Embryonic facial prominence (tissue), 1 donor: ENCODE results near the gene LEMD1.
"Not testable (repeated sequence)": the region's sequence is repeated elsewhere in the genome, so short reads cannot be mapped to it uniquely, and the experiment has no call there.

Source experiments
- DNase-seq: peaks from one replicate; pipeline ENCODE4 v3.0.0-alpha.2; 2016; ENCODE audit errors: extremely low spot score

The LEMD1 gene

DNA sequence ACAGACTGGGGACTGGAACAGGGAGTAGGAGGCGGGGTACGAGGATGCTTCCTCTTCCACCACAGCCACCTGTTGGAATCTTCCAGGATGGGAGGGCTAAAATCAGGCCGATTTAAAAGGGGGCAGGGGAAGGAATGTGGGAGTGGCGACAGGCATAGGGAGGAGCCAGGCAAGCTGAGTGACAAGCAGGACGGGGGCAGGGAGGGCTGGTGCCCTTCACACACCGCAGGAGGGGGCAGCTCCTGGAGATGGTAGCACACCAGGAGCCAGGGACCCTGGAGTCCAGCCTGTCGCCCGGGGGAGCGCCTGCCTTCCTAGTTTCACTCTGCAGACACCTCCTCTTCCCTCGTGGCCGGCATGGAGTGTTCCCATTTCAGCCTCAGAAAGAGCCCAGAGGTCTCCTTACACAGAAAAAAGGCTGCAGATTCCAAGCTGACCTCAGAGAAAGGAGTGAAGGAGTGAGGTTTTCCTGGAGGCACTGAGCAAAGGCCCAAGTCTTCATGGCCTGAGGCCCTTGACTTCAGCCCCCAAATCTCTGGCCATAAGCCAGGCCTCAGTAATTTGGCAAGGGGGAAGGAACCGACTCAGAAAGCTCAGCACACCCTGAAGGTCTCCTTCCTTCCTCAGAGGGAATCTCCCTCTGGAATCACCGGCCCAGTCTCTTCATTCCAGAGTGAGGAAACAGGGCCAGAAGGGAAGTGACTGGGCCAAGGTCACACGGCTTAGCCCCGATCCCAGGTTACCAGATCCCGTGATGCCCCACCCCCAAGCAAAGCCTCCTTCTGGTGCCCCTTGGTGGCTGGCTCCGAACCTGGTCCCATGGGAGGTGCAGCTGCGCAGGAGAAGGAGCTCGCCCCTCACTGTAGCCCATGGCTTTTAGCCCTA lies 25.8 kb upstream of the LEMD1 start:
- DNase-seq, result no peak

DNA sequence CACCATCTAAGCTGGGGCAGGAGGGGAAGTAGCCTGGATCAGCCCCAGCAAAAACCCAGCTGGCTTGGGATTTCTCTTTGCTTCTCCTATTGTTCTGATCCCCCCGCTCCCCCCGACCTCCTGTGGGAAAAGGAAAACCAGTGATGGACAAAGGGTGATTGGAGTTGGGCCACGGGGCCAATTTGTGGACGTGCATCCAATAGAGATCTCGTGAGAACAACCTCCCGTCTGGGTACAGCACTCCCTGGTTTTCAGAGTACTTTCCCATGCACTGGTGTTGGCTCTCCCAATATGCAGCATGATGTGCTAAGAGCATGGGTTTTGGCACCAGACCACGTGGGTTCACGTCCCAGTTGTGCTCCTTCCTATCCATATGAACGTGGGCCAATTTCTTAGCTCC lies 25.0 kb upstream of the LEMD1 start:
- DNase-seq, result no peak

DNA sequence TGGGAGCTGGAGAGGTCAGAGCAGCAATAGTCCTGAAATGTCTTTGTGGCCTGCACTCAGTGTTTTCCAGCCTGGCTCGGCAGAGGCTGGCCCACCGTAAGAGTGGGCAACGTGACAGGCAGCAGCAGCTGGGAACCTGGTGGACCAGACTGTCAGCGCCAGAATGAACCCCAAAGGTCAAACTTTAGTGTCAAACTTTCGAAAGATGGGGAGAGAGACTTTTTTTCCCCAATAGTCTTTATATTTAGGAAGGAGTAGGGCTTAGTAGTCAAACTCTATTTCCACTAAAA lies 23.7 kb upstream of the LEMD1 start:
- no peak for DNase-seq

DNA sequence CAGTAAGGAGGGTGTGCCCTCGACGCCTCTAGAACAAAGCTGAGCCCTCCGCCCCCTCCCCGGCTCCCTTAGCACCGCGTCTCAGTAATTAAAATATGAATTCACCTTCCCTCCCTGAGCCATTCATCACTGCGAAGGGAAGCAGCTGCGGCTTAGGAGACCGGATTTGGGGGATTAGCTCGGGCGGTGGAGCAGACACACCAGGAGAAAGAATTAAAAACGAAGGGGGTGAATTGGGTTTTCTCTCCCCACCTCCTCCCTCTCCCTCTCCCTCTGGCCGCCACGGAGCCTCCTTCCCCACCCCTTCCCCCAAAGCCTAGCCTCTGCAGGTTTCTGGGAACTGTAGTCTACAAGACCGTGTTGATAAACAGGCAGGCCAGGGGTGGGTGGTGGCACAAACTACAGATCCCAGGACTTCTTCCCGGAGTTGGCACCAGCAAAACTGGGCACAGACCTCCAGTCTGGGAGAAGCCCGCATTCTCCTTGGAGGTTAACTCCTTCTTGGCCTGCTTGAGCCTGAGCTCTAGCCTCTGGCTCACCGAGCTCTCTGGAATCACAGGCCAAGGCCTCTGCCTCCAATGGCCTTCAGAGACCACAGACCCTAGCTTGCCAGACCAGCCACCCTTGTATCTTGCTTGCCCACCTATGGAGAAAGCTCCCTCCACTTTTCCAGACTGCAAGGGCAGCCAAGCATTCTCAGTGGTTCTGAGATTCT lies 23.2 kb upstream of the LEMD1 start:
- DNase-seq, result peak; percentile 49

DNA sequence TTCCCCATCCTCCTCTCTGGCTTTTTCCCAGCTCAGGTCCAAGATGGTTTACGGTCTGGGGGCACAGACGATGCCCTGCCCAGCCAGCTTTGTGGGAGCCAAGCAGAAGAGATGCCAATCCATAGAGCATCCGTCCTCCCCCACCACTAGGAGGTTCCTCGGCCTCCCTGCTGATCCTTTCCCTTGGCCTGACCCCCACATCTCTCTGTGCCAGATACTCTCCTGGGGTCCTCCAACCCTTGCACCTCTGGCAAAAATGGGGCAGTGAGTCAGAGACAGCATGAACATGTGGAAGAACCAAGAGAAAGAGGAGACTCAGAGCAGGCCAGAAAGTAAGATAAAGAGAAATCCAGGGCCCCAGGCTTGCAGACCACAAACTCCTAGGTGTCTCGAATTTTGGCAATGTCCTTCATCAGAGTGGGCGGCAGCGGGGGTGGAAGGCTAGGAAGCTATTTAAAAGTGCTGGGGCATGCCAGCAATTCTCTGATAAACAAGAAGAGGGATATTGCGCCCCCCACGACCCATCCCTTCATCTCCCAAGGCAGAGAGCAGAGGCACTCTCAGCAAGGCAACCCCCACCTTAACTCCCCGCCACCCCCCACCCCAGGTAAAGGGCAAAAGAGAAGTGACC lies 22.6 kb upstream of the LEMD1 start:
- no peak for DNase-seq

DNA sequence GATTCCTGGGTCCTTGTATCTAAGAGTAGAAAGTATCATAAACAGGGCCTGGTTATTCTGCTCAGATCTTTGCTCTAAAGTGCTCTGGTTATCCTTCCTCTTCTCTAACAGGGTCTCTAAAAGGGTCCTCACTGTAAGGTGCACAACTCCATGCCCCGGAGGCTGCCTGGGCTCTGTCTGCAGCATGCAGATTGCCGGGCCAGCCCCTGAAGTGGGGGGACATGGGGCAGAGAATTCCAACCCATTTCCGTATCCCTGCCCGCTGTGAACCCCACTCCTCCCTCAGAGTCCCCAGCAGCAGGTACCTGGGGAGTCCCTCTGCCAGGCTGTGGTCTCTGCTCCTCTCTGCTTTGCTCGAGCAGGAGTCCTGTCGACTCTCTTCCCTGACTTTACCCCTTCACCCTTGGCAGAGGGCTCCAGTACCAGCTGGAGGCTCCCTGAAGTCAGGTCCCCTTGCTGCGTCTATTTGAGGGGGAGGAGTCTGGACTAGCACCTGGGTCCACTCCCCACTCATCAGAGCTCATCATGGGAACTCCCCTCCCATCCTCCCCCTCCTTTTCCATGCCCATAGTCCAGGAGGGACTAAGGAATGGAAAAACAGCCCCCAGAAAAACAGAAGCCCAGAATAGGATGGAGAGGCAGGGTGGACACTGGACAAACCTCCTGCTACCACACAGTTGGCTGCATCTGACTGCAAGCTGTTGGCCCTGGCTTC lies 21.9 kb upstream of the LEMD1 start:
- DNase-seq, result no peak

DNA sequence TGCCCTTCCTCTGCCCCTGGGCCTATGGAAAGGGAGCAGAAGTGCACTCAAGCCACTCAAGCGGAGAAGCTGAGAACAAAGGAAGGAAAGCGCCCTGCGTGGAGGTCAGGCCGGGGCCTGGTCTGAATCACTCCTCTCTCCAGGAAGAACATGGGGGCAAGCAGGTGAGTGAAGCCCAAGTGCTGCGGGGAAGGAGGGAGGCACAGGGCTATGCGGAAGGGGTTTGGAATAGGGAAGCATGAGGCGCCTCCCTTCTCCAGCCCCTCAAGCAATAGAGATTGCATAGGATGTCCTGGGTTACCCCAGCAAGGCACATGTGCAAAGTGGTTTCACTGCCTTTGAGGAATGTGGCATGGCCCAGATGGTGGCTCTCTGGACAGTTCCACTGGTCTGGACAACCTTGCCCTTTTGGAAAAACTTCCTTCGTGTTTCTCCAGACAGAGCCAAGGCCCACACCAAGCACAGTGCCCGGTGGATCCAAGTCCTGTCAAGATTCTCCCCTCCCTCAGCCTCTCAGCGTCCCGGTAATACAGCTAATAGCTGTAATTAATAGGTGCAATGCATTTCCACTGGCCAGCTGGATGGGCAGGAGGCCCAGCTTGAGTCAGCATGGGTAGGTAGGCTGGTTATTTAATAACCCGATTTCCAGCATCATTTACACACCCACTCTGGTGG lies 20.3 kb upstream of the LEMD1 start:
- no peak for DNase-seq

DNA sequence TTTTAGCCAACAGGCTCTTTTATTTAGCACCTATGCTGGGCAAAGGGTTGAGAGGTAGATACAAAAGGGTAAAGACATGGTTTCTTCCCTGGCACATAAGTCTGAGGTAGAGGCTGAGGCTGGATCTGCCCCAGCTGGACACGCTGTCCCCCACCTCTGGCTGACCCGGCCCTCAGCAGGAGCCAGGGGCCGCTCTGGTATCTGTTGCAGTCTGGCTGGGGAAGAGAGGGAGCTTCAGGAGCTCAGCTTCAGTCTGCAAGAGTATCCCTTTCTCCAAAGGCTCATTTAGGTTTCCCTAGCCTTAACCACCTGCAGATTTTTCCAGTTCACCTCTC lies 19.8 kb upstream of the LEMD1 start:
- no peak for DNase-seq

DNA sequence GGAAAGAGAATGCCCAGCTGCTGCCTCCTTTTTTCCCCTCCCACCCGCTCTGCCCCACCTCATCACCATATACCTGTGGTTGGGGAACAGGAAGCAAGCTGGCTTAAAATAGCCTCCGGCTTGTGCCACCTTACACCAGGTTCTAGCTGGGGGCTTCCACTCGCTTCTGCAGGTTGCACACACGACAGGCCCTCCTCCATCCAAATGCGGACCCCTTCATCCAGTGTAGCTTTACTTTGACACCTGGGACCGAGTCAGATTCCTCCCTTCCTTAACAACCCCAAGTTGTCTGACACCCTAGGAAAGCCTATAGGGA lies 19.4 kb upstream of the LEMD1 start:
- DNase-seq, result no peak

DNA sequence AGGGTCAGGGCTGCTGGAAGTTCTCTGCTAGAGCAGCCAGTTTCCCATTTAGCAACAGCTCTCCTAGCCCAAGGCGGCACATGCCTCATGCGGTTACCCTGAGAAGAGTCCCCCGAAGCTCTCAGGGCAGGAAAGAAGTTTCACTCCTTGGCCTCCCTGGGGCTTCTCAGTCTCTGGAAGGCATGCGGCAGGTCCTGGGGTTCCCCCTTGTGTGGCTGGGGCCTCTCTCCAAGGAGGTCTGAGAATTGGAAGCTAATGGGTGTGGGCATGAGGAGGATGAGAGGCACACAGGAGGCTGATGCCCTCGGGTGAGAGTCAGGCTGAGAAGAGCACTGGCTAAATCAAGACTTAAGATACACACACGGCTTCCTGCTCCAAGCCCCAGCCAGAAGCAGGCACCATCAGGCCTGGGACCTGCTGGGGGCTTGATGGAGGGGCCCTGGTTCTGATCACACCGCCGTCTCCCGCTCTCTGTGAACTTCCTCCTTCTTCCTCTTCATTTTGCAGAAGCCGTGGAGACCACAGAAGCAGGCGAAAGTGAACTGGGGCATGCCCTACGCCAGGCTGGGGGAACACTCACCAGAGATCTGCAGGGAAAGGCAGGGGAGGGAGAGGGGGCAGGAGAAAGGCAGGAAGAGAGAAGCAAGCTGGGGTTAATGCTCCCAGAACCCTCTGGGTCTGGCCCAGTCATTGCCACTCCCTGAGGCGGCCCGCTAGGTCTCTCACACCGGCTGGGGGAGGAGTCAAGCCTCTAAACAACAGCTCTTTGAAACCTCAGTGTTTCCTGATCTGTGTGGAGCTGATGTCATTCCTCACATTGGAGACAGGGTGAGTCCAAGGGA lies 18.8 kb upstream of the LEMD1 start:
- DNase-seq, result peak; percentile 13

DNA sequence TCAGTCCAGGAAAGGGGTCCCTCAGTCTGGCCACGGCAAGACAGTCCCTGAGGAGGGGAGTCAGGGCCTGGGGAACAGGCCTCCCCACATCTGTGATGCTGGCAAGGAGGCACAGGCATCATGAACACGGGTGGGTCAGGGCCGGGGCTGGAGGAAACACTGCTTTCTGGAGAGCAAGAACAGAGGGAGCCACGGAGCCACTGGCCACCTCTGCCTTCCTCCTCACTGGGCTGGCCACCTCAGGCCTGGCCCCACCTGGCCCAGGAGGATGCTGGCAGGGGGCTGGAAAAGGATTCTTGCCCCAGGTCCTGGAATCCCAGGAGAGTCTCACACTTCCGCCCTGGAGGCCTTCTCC lies 18.2 kb upstream of the LEMD1 start:
- DNase-seq, result no peak

DNA sequence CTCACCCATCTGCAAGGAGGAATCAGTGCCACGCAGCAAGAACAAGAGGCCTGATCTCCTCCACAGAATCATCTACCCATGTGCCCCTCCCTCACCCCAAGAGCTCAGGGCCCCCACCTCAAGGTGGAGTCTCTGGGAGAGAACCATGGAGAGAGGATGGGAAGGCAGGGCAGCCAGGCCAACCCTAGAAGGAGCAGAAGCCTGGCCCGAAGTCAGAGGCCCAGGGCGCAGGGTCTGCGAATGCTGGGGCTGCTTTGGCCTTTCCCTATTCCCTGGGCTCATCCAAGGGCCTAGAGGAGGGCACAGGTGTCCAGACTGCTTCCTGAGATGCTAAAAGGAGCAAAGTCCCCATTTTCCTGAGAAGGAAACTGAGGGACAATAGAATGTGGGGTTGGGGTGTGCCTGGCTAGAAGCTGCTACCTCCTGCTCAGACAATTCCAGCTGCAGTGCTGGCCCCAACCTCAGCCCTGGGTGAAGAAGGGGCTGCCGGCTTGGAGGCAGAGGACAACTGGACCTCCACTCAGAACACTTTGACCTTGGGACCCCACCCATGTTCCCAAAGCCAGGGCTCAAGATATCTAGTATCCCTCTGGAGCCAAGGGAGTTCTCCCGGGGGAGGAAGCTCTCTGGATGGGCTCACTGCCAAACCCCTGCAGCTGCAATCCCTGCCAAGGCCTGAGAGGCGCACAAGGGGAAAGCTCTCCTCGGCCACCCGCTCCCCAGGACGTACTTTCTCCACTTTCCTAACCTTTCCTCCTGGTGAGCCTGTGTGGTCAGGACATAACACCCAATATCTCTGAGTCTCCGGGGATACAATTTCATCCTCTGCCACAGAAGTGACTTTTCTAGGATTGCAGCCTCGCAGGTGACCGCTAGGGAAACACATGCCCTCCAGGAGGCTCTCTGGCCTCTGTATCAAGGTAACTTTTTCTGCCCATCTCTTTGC lies 16.6 kb upstream of the LEMD1 start:
- DNase-seq, result peak; percentile 49

DNA sequence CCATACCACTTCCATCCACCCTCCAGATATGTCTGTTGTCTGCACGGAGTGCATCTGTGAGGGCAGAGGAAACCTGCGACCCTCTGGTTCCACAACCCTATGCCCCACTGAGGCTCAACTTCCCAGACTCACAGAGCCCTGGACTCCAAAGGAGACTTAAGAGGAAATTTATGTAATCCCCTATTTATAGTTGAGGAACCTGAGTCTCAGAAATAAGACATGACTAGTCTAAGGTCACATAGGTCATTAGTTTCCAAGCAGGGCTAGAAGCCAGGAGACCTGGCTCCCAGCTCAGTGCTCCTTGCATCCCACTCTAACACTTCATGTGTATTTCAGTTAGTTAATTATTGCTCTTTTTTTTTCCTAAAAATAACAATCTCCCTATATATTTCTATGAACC lies 15.7 kb upstream of the LEMD1 start:
- DNase-seq, result no peak

DNA sequence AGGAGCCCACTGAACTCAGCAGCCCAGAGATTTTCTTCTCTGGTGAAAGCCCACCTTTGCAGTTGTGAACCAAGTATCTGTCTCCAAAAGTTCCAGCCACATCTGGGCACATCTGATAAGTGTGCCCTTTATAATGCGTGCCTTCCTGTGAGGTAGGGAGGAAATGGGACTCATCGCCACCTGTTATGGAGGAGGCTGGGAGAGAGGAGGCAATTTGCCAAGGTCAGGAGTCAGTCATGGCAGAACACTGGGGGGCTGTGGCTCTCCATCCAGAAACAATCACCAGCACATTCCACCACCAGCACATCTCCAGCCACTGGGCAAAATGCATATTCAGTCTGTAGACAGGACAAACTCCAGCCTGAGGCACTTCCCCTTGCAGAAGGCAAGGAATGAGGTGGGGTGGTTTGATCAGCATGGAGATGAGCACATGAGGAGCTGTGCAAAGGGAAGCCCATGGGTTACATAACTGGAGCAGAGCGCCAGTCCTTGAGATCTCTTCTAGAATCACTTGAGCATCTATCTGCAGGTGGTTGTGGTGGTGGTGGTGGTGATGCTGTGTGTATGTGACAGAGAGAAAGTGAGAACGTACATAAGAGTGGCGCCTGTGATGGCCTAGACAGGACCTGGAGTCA lies 15.0 kb upstream of the LEMD1 start:
- no peak for DNase-seq

DNA sequence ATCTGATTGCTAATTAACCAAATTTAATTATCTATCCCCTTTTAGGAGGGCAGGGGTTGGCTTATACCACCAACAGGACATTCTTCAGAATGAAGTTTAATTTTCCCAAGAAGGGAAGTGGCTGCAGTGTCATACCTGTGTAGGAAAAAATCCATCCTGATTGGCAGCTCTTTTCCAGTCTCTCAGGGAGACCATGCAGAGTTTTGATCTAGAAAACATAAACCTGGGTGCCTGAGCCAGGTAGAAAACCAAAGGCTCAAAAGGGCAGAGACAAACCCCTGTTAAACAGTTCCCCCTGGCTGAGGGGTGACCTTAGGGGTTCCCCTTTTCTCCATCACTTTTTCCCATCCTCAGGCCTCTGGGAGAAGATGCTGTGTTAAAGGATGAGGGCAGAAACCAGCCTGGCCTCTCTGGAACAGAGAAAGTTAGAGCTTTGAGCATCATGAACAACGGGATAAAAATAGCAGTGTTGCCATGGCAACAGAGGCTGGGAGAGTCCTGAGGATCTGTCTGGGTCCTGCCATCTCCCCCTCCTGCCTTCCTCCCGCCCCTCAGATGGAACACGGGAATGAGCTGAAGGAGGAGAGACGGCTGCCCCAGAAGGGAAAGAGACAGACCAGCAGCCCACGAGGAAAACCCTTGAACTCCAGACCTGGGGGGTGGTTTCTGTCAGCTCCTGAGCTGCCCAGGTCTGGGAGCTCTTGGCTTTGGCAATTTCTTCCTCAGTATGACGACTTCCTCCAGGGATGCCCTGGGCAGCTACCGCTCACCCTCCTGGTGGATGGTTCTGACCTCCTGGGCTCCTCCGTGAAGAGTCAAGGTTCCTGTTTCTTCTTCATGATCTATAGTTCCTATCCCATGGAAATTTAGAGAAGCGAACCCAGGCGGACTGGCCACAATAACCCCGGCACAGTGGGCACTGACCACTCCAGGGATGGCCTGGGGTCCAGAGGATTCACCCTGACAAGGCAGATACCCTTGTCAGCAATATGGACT lies 14.0 kb upstream of the LEMD1 start:
- no peak for DNase-seq

DNA sequence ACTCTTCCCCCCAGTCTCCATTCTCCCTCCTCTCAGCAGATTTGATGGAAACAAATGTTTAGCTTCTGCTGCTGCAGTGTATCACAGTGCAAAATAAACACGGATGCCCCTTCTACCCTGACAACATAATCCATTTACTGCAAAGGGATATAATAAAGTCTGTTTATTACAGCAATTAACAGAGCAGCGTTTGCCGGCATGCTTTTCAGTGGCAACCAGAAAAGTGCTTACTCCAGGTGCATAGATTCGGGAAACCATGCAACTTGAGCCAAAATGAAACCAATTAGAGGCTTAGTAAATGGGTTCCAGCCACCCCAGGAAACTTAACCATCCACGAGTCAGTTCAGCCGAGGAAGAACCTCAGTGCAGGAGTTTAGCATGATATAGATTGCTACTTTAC lies 12.9 kb upstream of the LEMD1 start:
- no peak for DNase-seq

DNA sequence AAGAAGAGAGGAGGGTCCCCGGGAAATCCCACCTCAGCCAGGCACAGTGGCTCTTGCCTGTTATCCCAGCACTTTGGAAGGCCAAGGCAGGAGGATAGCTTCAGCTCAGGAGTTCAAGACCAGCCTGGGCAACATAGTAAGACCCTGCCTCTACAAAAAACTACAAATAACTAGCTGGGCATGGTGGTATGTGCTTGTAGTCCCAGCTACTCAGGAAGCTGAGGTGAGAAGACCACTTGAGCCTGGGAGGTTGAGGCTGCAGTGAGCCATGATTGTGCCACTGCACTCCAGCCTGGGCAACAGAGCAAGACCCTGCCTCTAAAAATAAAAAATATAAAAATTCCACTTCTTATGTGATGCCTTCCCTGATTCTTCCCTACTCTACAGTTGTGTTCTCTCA lies 10.8 kb upstream of the LEMD1 start:
- DNase-seq, result not testable (repeated sequence)

DNA sequence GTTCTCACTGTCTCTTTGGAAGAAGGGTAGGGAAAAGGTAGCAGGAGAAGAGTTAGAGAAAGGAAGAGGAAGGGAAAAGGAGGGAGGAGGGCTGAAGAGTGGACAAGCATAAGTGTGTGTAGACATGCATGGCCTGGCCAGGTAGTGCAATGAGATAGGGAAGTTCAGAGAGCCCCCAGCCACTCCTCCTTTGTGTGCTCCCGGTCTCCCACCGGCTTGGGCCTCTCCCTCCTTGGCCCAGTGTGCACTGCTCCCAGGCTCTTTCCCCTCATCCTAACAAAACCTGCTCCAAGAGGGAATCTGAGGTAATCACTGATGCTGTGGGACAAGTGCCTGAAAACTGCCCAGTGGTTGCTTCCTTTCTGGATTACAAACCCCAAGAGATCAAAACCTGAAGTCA lies 10.3 kb upstream of the LEMD1 start:
- DNase-seq, result no peak
